ENCODE measurements around the gene HRH2.
"Not testable (repeated sequence)": the region's sequence is repeated elsewhere in the genome, so short reads cannot be mapped to it uniquely, and the experiment has no call there.

HRH2 gene

DNA sequence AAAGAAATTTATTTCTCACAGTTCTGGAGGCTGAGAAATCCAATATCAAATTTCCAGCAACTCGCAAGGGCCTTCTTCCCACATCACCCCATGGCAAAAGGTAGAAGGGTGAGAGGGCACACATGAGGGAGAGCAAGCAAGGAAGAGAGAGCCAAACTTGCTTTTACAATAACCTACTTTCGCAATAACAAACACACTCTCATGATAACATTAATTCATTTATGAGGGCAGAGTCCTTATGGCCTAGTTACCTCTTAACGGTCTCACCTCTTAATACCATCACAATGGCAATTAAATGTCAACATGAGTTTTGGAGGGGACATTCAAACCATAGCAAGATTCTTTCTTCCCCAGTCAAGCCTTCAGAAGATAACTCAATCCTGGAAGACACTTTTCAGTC lies 11.6 kb upstream of the HRH2 start:
- no peak for DNase-seq (ENCODE audit: low read depth, low spot score)

DNA sequence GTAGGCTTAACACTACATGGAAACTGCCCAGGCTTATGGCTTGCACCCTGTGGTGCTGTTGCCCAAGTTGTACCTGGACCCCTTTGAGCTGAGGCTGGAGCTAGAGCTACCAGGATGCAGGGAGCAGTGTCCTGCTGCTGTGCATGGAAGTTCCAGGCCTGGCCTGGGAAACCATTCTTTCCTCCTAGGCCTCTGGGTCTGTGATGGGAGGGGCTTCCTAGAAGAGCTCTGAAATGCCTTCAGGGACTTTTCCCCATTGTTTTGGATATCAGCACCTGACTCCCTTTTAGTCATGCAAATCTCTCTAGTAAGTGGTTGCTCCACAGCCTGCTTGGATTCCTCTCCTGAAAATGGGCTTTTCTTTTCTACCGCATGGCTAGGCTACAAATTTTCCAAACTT lies 7.9 kb upstream of the HRH2 start:
- no peak for DNase-seq (ENCODE audit: low read depth, low spot score)

DNA sequence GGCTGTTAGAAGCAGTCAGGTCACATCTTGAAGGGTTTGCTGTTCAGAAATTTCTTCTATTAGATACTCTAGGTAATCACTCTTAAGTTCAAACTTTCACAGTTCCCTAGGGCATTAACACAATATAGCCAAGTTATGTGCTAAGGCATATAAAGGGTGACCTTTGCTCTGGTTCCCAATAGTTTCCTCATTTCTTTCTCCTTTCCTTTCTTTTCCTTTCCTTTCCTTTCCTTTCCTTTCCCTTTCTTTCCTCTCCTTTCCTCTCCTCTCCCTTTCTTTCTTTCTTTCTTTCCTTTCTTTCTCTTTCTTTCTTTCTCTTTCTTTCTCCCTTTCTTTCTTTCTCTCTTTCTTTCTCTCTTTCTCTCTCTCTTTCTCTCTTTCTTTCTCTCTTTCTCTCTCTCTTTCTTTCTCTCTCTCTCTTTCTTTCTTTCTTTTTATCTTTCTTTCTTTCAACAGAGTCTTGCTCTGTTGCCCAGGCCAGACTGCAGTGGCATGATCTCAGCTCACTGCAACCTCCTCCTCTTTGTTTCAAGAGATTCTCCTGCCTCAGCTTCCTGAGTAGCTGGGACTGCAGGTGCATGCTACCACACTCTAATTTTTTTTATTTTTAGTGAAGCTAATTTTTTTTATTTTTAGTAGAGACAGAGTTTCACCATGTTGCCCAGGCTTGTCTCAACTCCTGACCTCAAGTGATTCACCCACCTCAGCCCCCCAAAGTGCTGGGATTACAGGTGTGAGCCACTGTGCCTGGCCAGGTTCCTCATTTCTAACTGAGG lies 7.3 kb upstream of the HRH2 start:
- not testable (repeated sequence) for DNase-seq (ENCODE audit: low read depth, low spot score)

GRCh38 chr5:175652741-175653663 lies 4.9 kb upstream of the HRH2 start:
- DNase-seq (ENCODE audit: low read depth, low spot score): peak; percentile 28

- DNase-seq (ENCODE audit: low read depth, low spot score): no peak
These were observed 4.1 kb upstream of the HRH2 start for GRCh38 chr5:175653763-175654162.

DNA sequence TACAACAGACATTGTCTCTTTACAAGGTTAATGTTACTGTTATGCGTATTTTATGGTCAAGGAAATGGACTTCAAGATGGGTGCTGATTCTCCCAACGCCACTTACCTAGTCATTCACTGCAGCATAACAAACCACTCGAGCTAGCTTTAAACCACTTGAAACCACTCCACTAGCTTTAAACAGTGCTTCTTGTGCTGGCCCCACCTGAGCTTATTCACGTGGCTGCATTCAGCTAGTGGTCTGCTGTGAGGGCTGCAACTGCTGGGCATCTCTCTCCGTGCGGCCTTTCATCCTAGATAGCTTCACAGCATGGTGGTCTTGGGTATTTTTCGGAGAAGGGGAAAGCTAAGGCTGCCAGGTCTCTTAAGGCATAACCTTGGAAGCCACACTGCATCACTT lies 3.5 kb upstream of the HRH2 start:
- no peak for DNase-seq (ENCODE audit: low read depth, low spot score)

DNA sequence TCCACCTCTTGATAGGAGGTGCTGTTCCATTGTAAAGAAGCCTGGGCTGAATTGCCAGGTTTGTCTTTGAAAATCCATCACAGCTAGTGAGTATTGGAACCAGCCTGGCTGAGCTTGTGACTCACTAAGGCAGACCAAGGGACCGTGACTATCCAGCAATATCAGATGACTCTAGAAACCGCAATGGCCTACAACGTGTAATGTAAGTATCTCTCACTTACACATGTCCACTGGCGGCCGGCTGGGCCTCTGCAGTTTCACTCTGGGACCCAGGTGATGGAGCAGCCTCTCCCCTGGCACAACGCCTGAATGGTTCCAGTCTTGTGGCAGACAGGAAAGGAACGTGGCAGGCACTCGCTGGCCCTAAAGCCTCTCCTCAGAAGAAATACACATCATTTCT lies 3.1 kb upstream of the HRH2 start:
- DNase-seq (ENCODE audit: low read depth, low spot score): no peak

DNA sequence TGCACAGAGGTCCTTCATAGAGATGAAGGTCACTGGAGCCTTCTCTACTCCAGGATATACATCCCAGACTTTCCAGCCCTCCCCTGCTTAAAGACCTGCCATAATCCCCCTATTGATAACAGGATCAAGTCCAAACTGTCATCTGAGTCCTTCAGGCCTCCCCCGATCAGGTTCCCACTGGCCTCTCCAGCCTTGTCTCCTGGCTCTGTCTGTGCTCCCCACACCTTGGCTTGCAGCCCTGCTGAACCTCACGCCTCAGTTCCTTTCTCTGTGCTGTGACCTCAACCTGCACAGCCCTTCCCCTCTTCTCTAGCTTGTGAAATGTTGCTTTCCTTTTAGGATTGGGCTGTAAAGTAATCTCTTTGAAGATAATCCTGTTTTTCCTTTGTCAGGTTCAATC lies 2.5 kb upstream of the HRH2 start:
- DNase-seq (ENCODE audit: low read depth, low spot score): no peak

DNA sequence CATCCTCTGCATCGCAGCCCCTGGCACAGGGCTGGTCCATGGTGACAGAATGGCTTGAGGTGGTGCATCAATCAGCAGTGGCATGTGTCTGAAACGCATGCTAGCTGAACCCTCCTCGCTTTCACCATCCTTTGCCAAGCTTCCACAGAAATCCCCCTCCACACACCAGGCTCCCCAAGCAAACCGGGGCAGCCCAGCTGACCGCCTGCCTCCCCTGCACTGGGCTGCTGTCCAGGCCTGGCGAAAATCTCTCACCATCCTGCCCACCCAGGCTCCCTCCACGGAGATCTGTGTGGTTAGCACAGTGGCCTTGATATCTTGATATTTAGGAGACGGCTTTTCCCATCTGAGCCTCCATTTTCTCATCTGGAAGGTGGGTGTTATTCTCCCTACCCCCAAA lies 905 bp upstream of the HRH2 start:
- no peak for DNase-seq (ENCODE audit: low read depth, low spot score)

- DNase-seq (ENCODE audit: low read depth, low spot score): no peak
These were observed 651 bp downstream of the HRH2 start for GRCh38 chr5:175658299-175659145.

DNA sequence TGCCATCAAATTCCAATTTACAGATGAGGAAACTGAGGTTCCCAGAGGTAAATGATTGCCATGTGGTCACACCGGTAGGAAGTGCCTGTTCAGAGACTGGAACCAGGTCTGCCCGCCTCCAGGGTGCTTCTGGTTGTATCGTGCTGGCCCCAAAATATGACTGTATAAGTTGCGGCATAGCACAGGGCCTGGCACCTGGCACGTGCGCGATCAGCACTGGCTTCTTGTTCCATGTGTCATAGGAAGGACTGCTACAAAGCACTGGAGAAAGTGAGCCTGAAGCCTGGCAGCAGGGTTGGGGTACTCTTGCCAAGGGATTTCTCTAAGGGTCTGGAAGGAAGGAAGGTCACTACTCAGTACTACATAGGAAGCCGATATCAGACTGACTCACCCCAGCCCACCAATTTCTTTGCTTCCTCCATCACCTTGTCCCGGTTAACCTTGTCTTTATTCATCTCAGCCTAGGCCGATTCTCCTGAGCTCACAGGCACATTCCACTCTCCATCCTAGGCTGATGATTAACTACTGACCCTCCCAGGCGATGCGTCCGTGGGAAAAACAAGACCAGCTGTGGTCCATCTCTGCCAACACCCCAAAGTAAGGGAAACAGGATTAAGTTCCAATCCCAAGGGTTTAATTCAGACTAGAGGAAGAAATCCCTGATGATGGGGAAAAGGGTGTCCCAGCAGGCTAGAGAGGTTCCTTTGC lies 1.8 kb downstream of the HRH2 start:
- no peak for DNase-seq (ENCODE audit: low read depth, low spot score)

- DNase-seq (ENCODE audit: low read depth, low spot score): no peak
These were observed 5.6 kb downstream of the HRH2 start for GRCh38 chr5:175663186-175664184.

DNA sequence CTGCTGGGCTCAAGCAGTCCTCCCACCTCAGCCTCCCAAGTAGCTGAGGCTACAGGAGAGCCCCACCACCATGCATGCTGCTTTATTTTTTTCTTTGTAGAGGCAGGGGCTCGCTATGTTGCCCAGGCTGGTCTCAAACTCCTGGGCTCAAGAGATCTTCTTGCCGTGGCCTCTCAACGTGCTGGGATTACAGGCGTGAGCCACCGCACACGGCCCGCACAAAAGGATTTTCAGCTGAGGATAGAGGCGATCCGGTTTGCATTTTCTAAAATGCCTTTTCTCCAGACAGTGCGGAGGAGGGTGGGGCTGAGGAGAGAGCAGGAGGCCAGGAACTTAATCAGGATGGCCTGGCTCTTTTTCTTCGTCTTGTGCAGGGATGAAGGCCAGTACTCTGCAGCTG lies 6.9 kb downstream of the HRH2 start:
- DNase-seq (ENCODE audit: low read depth, low spot score): no peak

DNA sequence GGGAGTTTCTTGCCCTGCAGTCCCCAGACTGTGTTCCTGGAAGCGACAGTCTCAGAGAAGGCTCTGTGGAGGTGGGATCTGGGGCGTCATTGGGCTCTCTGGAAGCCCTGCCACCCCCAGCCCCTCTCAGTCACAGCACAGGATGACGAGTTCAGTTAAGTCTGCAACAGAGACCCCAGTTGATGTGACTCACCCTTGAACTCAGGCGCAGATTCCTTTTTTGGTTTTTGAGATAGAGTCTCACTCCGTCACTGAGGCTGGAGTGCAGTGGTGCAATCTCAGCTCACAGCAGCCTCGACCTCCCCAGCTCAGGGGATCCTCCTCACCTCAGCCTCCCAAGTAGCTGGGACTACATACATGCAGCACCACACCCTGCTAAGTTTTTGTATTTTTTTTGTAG lies 8.3 kb downstream of the HRH2 start:
- no peak for DNase-seq (ENCODE audit: low read depth, low spot score)

- no peak for DNase-seq (ENCODE audit: low read depth, low spot score)
These were observed 10.1 kb downstream of the HRH2 start for GRCh38 chr5:175668006-175668405.

DNA sequence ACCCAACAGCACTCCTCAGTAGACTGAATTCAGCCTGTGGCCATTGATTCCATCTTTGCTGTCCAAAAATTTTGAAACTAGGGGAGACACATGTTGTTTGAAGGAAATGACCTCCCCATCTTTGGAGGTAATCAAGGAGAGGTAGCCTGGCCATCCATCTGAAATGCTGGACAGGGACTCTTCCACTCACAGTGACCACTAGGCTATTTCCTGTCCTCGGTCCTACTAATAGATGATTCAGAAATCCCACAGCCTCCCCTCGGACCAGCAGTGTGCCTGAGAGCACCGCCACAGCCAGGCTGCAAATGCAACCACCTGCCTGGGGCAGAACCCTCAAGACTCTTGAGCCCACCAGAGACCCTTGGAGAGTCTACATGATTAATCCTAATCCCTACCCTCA lies 12.5 kb downstream of the HRH2 start:
- no peak for DNase-seq (ENCODE audit: low read depth, low spot score)

- no peak for DNase-seq (ENCODE audit: low read depth, low spot score)
These were observed 13.1 kb downstream of the HRH2 start for GRCh38 chr5:175671013-175671412.

- no peak for DNase-seq (ENCODE audit: low read depth, low spot score)
These were observed 15.2 kb downstream of the HRH2 start for GRCh38 chr5:175672976-175673648.

DNA sequence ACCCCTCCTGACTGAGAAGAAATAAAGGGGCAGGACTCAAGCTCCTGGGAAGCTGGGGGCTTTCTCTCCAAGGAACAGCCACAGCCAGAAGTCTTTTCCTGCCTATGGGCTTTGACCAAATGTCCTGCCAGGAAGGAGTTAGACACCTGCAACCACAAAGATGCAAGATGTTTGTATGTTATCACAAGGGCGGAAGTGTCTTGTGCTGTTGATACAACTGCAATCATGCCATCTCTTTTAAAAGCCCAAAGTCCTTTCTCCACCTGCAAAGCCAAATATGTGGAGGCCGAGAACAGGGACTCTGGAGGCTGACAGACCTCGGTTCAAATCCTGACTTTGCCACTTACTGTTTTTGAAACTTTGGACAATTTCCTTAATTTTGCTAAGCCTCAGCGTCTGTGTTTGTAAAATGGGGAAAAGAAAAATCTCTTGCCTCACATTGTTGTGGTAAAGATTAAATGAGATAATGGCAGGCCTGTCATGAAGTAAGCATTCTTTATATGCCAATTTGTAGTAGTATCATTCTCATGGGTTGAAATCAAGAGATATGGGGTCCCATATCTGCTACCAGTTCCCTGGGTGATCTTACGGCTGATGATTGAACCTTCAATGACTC lies 17.0 kb downstream of the HRH2 start:
- DNase-seq (ENCODE audit: low read depth, low spot score): no peak
